ENCODE results near the gene KCP. TPM values are rescaled to one million over a fixed set of nuclear protein-coding genes. Genes with fewer than 3 reads are reported as not detected.

The KCP gene
- total and polyA plus RNA-seq, 2 of the 13 experiments (the other 11 are each of a cell fraction or from before 2014, with no cell fraction given), result 0.37 to 1.0 TPM

GRCh38 chr7:128919881-128920799 lies 9.6 kb upstream of the KCP start:
- Histone ChIP-seq H3K9me3 (ENCODE audit: low read length) (no peaks in the 10 kb centered on the region), H3K4me3 (replicated peaks in 1 of 3; ENCODE audit: insufficient read depth in 1 of 3, low read depth in 2 of 3, low read length in 3 of 3) (no peak overlapping the region), H3K79me2 (ENCODE audit: insufficient read depth, low read length) (no peaks in the 10 kb centered on the region), H3K4me2 (ENCODE audit: low read depth, low read length) (no peak overlapping the region), H3K9ac (ENCODE audit: insufficient read depth, low read depth, low read length) (no peak overlapping the region), H3K27ac (ENCODE audit: extremely low read length, insufficient read depth, low read length) (no peak overlapping the region), H2AFZ (ENCODE audit: low read length) (no peak overlapping the region), H3K4me1 (ENCODE audit: insufficient read depth, low read length) (no peaks in the 10 kb centered on the region), H3K27me3 (ENCODE audit: control insufficient read depth in 1 of 2, insufficient read depth in 2 of 2, low read length in 2 of 2) (peaks cover 4 to 39% of the 10 kb centered on the region in 2 experiments; a peak in 4 of 5 replicates), H3K36me3 (replicated peaks in 1 of 2; ENCODE audit: control insufficient read depth in 1 of 2, insufficient read depth in 2 of 2, low read length in 2 of 2) (no peaks in the 10 kb centered on the region), H4K20me1 (ENCODE audit: insufficient read depth, low read length) (no peaks in the 10 kb centered on the region)
- ChIA-PET POLR2A (no interaction called here), CTCF (ENCODE audit: low intra/inter-chr PET ratio, low total read pairs) (no interaction called here)
- FAIRE-seq (no peak), DNase-seq (ENCODE audit: low spot score) (no peak), ATAC-seq (peak; percentile 60)
- WGBS (ENCODE audit: low lambda C conversion rate), result 35% methylated on average over 12 of the region's 14 CpGs
- BruUV-seq (replicated peaks), result no TSS peak
- in situ Hi-C loops (cut with HindIII; ENCODE audit: extremely low pct_ligation_motif_present, low pct_unique_long_range_greater_than_20kb) (no loop called here), intact Hi-C loops (cut with micrococcal nuclease; ENCODE audit: unreplicated experiment) (no loop called here)
- TF ChIP-seq TFE3 (CRISPR knock-in tag; IDR thresholded peaks at IDR 0.05) (no peak), PATZ1 (CRISPR knock-in tag; IDR thresholded peaks at IDR 0.05) (peak; percentile 54; the same call in 1 of the 2 replicates), MXD4 (CRISPR knock-in tag; IDR thresholded peaks at IDR 0.05) (no peak), HMG20A (CRISPR knock-in tag; IDR thresholded peaks at IDR 0.05; ENCODE audit: borderline replicate concordance) (no peak), STAG1 (CRISPR knock-in tag; IDR thresholded peaks at IDR 0.05) (peak; percentile 51), BRF2 (CRISPR knock-in tag; IDR thresholded peaks at IDR 0.05) (no peak), SOX5 (CRISPR knock-in tag; IDR thresholded peaks at IDR 0.05; ENCODE audit: borderline replicate concordance) (no peak), ZNF235 (CRISPR knock-in tag; IDR thresholded peaks at IDR 0.05; ENCODE audit: borderline replicate concordance) (no peak), ZNF354B (CRISPR knock-in tag; IDR thresholded peaks at IDR 0.05) (no peak), LRRFIP1 (CRISPR knock-in tag; conservative IDR thresholded peaks at IDR 0.05) (no peak), ZNF124 (CRISPR knock-in tag; IDR thresholded peaks at IDR 0.05) (no peak), PHF5A (CRISPR knock-in tag; IDR thresholded peaks at IDR 0.05; ENCODE audit: low read depth, unreplicated experiment) (no peak), ZNF138 (CRISPR knock-in tag; IDR thresholded peaks at IDR 0.05; ENCODE audit: low read depth) (no peak), ZNF547 (CRISPR knock-in tag; IDR thresholded peaks at IDR 0.05) (no peak), CTCF (CRISPR knock-in tag; IDR thresholded peaks at IDR 0.05) (peak; percentile 48)
